Measurements from ENCODE around the gene ASB18.

ASB18 gene

GRCh38 chr2:236172255-236173035 is 91.8 kb downstream of the ASB18 start:
- no peak for DNase-seq

GRCh38 chr2:236171680-236172254 is 92.4 kb downstream of the ASB18 start:
- DNase-seq = no peak

DNA sequence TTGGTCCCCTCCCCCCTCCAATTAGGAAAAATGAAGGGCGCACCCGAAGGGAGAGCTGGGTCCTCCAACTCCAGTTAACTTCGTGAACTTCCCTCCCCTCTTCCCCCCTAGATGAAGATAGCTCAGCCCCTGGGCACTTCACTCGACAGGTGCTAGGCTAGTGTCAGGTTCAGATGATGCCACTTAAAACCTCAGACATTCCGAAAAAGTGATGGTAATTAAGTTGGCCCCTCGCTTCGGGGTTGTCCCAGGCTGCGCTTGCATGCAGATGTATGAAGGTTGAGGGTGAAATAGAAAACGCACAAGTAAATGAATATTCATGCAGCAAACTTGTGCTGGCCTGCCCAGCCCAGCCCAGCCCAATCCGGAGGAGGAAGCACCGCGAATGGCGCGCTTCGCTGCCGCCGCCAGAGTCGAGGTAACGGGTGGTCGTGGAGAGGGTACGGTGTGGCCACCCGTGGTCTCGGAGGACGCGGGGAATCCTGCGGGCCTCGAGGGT is 93.0 kb downstream of the ASB18 start:
- no peak for DNase-seq

- DNase-seq = no peak
These were observed 93.5 kb downstream of the ASB18 start for GRCh38 chr2:236170590-236171165.

- no peak for DNase-seq
These were observed 94.2 kb downstream of the ASB18 start for GRCh38 chr2:236169741-236170589.

GRCh38 chr2:236169151-236169721 is 95.0 kb downstream of the ASB18 start:
- no peak for DNase-seq

GRCh38 chr2:236168110-236169080 is 95.8 kb downstream of the ASB18 start, which contains the start of gene GBX2:
Gene GBX2 (minus strand): TSS chr2:236168386. CDS start chr2:236167971, 415 bp downstream.
- peak; percentile 45 for DNase-seq

DNA sequence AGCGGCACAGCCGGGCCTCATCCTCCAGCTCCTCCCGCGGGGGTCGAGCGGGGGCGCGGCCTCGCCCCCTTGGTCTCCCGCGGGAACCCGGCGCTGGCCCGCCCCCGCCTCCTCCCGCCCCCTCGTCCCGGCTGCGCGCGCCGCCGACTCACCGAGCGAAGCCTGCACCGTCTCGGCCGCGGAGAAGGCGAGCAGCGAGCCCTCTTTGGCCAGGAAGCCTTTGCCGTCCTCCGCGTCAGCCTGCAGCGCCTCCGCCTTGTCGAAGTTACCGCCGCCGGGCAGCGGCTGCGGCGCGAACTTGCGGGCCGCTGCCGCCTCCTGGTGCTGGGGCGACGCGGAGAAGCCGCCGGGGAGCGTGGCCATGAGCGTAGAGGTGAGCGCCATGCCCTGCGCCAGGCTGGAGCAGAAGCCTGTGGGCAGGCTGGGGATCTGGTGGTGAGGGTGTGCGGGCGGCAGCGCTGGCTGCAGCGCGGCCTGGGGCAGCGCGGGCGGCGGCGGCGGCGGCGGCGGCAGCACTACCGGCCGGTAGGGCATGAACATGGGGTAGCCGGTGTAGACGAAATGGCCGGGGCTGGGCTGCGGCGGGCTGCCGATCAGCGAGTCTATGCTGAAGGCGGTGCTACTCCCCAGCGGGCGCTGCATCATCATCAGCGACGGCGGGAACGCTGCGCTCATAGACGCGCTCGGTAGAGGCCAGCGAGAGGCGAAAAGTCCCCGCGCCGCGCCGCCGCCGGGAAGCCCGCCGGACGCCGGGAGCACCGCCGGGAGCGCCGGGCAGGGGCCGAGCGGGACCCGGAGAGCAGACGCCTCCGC is 96.7 kb downstream of the ASB18 start:
- DNase-seq = no peak

DNA sequence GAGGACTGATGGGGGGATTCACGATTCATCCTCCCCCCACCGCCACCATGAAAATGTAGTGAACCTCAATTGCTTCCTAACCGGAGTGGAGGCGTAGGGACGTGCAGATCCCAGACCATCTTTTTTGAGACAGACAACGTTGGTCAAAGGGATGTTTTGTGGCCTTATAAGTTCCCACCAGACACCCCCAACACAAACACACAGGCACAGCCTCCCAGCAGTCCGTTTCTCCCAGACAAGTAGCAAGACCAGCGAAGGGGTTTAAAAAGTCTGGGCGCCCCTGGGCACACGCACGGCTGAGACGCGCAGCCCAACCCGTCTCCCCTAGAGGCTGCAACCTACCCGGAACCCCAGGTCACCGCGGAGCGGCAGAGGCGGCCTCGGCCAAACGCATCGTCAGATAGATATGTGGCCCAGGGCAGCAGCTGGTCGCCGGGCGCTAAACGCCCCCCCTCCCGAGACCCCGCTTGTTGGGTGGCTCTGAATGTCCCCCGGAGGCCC is 97.4 kb downstream of the ASB18 start:
- no peak for DNase-seq

GRCh38 chr2:236165842-236166795 is 98.1 kb downstream of the ASB18 start:
- no peak for DNase-seq

GRCh38 chr2:236164925-236165841 is 99.0 kb downstream of the ASB18 start:
- no peak for DNase-seq

DNA sequence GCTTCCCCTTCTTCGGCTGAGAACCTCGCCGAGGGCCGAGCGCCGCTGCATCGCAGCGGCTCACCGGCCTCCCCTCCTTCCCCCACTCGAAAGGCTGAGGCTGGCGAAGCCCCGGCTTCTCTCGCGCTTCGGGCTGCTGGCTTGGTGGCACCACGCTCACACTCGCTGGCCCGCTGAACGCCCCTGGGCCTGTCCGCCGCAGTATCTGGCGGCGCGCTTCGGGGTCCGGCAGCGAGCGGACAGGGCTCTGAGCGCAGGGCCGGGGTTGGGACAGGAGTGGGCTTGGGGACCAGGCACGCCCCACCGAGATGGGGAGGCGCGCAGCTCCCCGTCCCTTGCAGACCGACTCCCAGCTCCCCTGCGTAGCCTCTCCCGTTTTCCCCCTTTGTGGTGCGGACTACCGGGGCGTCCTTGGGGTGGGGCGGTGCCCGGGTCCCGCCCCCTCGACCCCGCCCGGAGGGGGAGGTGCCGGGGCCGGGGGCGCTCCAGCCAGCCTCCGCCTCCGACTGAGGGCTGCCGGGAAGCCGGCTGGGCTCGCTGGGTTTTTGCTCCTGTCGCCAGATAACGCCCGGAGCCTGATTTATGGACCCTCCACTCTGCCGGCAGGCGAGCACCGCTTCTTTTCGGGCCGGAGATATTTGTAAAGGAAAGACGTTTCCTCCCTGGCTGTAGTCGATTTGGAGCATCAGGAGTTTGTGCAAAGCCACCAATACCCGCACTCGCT is 99.8 kb downstream of the ASB18 start:
- no peak for DNase-seq

GRCh38 chr2:236163471-236164200 is 100.6 kb downstream of the ASB18 start:
- no peak for DNase-seq

DNA sequence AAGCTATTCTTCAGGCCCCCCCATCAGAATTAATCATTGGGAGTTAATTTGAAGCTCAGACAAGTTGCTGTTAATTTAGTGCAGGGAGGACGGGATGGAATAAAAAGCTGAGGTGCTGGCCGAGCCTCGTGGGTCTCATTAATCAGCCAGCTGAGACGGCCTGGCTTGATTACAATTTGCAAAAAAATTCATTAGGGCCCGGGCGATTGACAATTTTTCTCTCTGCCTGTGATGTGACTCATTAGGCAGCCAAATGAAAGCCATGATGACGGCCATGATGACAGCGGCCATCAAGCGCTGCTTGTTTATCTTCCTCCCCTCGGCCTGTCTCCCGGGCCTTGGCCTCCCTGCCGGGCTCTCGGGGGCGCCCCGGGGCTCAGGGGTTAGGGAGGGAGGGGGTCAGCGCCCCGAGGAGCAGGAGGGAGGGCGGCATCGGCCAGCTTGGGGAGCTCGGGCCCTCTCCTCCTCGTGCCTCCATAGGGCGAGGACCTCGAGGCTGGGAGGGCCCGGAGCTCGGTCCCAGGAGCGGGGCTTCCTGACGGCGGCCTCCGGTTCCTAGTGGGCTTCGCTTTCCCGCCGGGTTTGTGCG is 101.2 kb downstream of the ASB18 start:
- DNase-seq = no peak

DNA sequence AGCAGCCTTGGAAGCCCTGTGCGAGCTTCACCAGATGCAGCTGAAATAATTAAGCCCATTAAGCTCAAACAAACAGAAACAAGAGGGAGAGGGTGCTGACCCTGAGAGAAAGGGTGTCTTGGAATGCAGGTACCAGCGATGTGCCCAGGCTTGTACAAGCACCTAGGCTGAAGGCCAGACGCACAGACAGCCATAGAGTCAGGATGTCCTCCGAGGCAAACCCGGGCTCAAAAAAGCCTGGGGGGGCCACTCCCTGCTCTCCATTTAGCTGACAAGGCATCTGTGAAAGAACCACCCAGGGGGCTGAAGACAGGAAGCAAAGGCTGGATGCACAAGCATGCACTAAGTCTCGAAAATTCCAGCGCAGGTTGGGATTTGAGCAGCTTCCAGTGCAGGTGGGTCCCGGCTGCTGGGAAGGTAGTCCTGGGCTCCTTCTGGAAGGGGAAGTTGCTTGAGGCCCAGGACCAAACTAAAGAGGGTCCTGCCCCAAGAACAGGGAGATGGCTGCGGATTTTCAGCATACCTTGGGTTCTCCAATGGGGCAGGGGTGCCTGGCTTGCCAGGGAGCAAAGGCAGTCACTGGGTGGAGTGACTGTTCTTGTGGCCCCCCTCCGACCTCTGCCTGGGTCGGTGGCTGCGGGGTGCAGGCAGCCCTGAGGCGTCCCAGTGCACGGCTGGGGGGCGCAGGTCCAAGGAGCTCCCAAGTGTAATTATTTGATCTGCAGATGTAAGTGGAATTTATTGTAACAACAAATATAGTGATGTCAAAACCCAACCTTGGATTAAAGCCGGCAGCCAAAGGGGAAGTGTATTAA is 102.0 kb downstream of the ASB18 start:
- no peak for DNase-seq

Measured in NCI-H226 (cell line).